ENCODE measurements around the gene TNFRSF19. TPM values are rescaled to one million over a fixed set of nuclear protein-coding genes. Genes with fewer than 3 reads are reported as not detected.

Gene TNFRSF19
- total and polyA plus RNA-seq, 2 of the 13 experiments (the other 11 are each of a cell fraction or from before 2014, with no cell fraction given): 75.3 to 77.7 TPM

- in situ Hi-C loops (cut with HindIII; ENCODE audit: extremely low pct_ligation_motif_present, low pct_unique_long_range_greater_than_20kb) (no loop called here), intact Hi-C loops (cut with micrococcal nuclease; ENCODE audit: unreplicated experiment) (loop anchor here (5.0 kb wide), 1 partner anchor 33 kb away; no protein-coding TSS in a partner anchor)
- Histone ChIP-seq H3K4me2 (ENCODE audit: low read depth, low read length) (no peak overlapping the region), H3K9me3 (ENCODE audit: low read length) (no peaks in the 10 kb centered on the region), H2AFZ (ENCODE audit: low read length) (no peak overlapping the region), H3K9ac (ENCODE audit: insufficient read depth, low read depth, low read length) (no peak overlapping the region), H3K4me3 (replicated peaks in 1 of 3; ENCODE audit: insufficient read depth in 1 of 3, low read depth in 2 of 3, low read length in 3 of 3) (no peak overlapping the region), H3K4me1 (ENCODE audit: insufficient read depth, low read length) (peaks cover 73% of the 10 kb centered on the region), H3K36me3 (replicated peaks in 1 of 2; ENCODE audit: control insufficient read depth in 1 of 2, insufficient read depth in 2 of 2, low read length in 2 of 2) (peaks cover 17 to 66% of the 10 kb centered on the region in 2 experiments), H3K27me3 (ENCODE audit: control insufficient read depth in 1 of 2, insufficient read depth in 2 of 2, low read length in 2 of 2) (no peaks in the 10 kb centered on the region), H3K27ac (ENCODE audit: extremely low read length, insufficient read depth, low read length) (no peak overlapping the region), H3K79me2 (ENCODE audit: insufficient read depth, low read length) (peaks cover 50% of the 10 kb centered on the region), H4K20me1 (ENCODE audit: insufficient read depth, low read length) (no peaks in the 10 kb centered on the region)
- ATAC-seq (no peak), FAIRE-seq (no peak), DNase-seq (ENCODE audit: low spot score) (no peak)
- POLR2A ChIA-PET: no interaction called here
- BruUV-seq (replicated peaks): no TSS peak
- CTCF ChIA-PET (ENCODE audit: low intra/inter-chr PET ratio, low total read pairs): no interaction called here
- 96% methylated on average over 5 of the region's 5 CpGs for WGBS (ENCODE audit: low lambda C conversion rate)
- TF ChIP-seq KLF16 (CRISPR knock-in tag; IDR thresholded peaks at IDR 0.05) (no peak), ZNF468 (CRISPR knock-in tag; IDR thresholded peaks at IDR 0.05) (no peak), SKI (IDR thresholded peaks at IDR 0.05; ENCODE audit: partially characterized antibody) (no peak), ZNF878 (CRISPR knock-in tag; IDR thresholded peaks at IDR 0.05) (no peak), ATF3 (CRISPR knock-in tag; IDR thresholded peaks at IDR 0.05) (no peak), CBX1 (IDR thresholded peaks at IDR 0.05; ENCODE audit: low read depth) (no peak), HBP1 (CRISPR knock-in tag; IDR thresholded peaks at IDR 0.05; ENCODE audit: low read depth) (no peak), ZNF567 (CRISPR knock-in tag; IDR thresholded peaks at IDR 0.05; ENCODE audit: borderline replicate concordance) (no peak), ATF5 (CRISPR knock-in tag; IDR thresholded peaks at IDR 0.05; ENCODE audit: low read depth) (no peak), TCF7L2 (IDR thresholded peaks at IDR 0.05; ENCODE audit: low read depth, low read length) (no peak), ZFP36 (IDR thresholded peaks at IDR 0.05; ENCODE audit: borderline replicate concordance, low read depth, low read length, partially characterized antibody) (no peak)
Observed at GRCh38 chr13:23619068-23619855, 49.0 kb downstream of the TNFRSF19 start.
